Neural progenitor cell (in vitro differentiated cells): ENCODE results near the gene AFF3. TPM values are rescaled to one million over a fixed set of nuclear protein-coding genes. Genes with fewer than 3 reads are reported as not detected.

Experiments used
- DNase-seq: peaks from one replicate; pipeline ENCODE4 v3.0.0-alpha.2; 2016; ENCODE audit warnings: low spot score
- H2AFZ ChIP-seq: fragments of 200-600 bp; sonication (generic); replicated peaks from 2 replicates; pipeline ENCODE4 v1.6.1; 2016; ENCODE audit warnings: antibody characterized with exemption
- H3F3A ChIP-seq: fragments of 200-600 bp; sonication (generic); 2 replicates; pipeline ENCODE4 v1.6.1; 2016; ENCODE audit warnings: antibody characterized with exemption, low read depth
- H3K27ac ChIP-seq: fragments of 200-600 bp; sonication (generic); 2 replicates; pipeline ENCODE4 v1.5.1; 2016; ENCODE audit warnings: mild to moderate bottlenecking
- H3K27me3 ChIP-seq: fragments of 200-600 bp; sonication (generic); 2 replicates; pipeline ENCODE4 v1.6.1; 2016; ENCODE audit warnings: mild to moderate bottlenecking, moderate library complexity
- H3K36me3 ChIP-seq: fragments of 200-600 bp; sonication (generic); 2 replicates; pipeline ENCODE4 v1.5.1; 2016
- H3K4me1 ChIP-seq: fragments of 200-600 bp; sonication (generic); 2 replicates; pipeline ENCODE4 v1.6.1; 2016; ENCODE audit warnings: mixed run types
- H3K4me2 ChIP-seq: fragments of 200-600 bp; sonication (generic); 2 replicates; pipeline ENCODE4 v1.6.1; 2016
- H3K4me3 ChIP-seq: fragments of 200-600 bp; sonication (generic); 2 replicates; pipeline ENCODE4 v1.5.1; 2016
- H3K79me2 ChIP-seq: fragments of 200-600 bp; sonication (generic); 2 replicates; pipeline ENCODE4 v1.6.1; 2016; ENCODE audit warnings: low read depth
- H3K9ac ChIP-seq: fragments of 200-600 bp; sonication (generic); 2 replicates; pipeline ENCODE4 v1.6.1; 2016
- H3K9me3 ChIP-seq: fragments of 200-600 bp; sonication (generic); 2 replicates; pipeline ENCODE4 v1.5.1; 2016; ENCODE audit warnings: low read depth
- H4K20me1 ChIP-seq: fragments of 200-600 bp; sonication (generic); 2 replicates; pipeline ENCODE4 v1.6.1; 2016; ENCODE audit warnings: low read depth
- H3K27ac Mint-ChIP-seq: 3 replicates; pipeline ENCODE4 v1.8.0; 2021; ENCODE audit warnings: mixed read lengths
- H3K27me3 Mint-ChIP-seq: 2 replicates; pipeline ENCODE4 v1.8.0; 2022; ENCODE audit warnings: low read depth, mild to moderate bottlenecking, inconsistent platforms, moderate library complexity, mixed read lengths; ENCODE audit not compliant: insufficient read depth
- H3K36me3 Mint-ChIP-seq: 3 replicates; pipeline ENCODE4 v1.8.0; 2021; ENCODE audit warnings: mixed read lengths
- H3K4me1 Mint-ChIP-seq: 3 replicates; pipeline ENCODE4 v1.8.0; 2021; ENCODE audit warnings: mixed read lengths
- H3K4me3 Mint-ChIP-seq: 3 replicates; pipeline ENCODE4 v1.8.0; 2021; ENCODE audit warnings: mild to moderate bottlenecking, moderate library complexity, mixed read lengths
- H3K9me3 Mint-ChIP-seq: 3 replicates; pipeline ENCODE4 v1.8.0; 2020; ENCODE audit warnings: mixed read lengths
- EZH2 ChIP-seq: fragments of 200-600 bp; sonication (generic); IDR thresholded peaks from 2 replicates; pipeline ENCODE4 v1.6.1; 2017; ENCODE audit warnings: antibody characterized with exemption, mild to moderate bottlenecking, moderate library complexity
- EZH2phosphoT487 ChIP-seq: fragments of 200-600 bp; sonication (generic); IDR thresholded peaks from 2 replicates; pipeline ENCODE4 v1.6.1; 2017; ENCODE audit warnings: antibody characterized with exemption
- total RNA-seq: library from RNA; depleted of rRNA; stranded (reverse); fragments of >200 nt; gene quantifications from 2 replicates; pipeline ENCODE4 v1.2.3, GENCODE V29; 2015; ENCODE audit warnings: low replicate concordance
- TF ChIP-seq, protein P1 (sequence below): fragments of 200-600 bp; sonication (generic); IDR thresholded peaks from 2 replicates; pipeline ENCODE4 v1.5.1; 2017; ENCODE audit warnings: antibody characterized with exemption, mild to moderate bottlenecking

AFF3 gene
- total RNA-seq, 1 donor from 2014 or later = 0.26 TPM

DNA sequence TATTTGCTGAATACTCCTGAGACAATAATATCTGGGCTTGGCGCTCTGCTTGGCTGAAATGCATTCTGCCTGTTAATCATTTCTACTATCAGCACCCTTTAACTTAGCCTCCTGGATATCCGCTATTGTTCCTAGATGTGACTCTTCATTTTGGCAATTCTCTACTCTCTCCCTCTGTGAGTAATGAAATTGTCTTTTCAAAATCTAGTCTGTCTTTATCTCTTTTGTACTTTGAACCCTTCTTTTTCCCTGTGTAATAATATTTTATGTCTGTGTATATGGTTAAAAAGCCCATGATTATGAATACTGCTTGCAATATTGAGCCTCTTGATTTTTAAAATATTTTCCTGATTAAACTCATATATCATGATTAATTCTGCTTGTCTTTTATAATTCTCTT, 646.4 kb downstream of the AFF3 start:
- H3K27me3 Mint-ChIP-seq = peaks cover 5% of the 10 kb centered on the region
- H3K79me2 ChIP-seq = no peaks in the 10 kb centered on the region
- H3F3A ChIP-seq = no peaks in the 10 kb centered on the region
- H3K36me3 Mint-ChIP-seq = no peaks in the 10 kb centered on the region
- H3K9ac ChIP-seq = no peak overlapping the region
- H2AFZ ChIP-seq = no peak overlapping the region
- TF ChIP-seq EZH2 (no peak), EZH2phosphoT487 (no peak)
- TF ChIP-seq, protein P1, sequence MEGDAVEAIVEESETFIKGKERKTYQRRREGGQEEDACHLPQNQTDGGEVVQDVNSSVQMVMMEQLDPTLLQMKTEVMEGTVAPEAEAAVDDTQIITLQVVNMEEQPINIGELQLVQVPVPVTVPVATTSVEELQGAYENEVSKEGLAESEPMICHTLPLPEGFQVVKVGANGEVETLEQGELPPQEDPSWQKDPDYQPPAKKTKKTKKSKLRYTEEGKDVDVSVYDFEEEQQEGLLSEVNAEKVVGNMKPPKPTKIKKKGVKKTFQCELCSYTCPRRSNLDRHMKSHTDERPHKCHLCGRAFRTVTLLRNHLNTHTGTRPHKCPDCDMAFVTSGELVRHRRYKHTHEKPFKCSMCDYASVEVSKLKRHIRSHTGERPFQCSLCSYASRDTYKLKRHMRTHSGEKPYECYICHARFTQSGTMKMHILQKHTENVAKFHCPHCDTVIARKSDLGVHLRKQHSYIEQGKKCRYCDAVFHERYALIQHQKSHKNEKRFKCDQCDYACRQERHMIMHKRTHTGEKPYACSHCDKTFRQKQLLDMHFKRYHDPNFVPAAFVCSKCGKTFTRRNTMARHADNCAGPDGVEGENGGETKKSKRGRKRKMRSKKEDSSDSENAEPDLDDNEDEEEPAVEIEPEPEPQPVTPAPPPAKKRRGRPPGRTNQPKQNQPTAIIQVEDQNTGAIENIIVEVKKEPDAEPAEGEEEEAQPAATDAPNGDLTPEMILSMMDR = no peak
- no peaks in the 10 kb centered on the region for H3K4me1 ChIP-seq
- no peaks in the 10 kb centered on the region for H3K9me3 ChIP-seq
- H3K27ac ChIP-seq = no peak overlapping the region
- H3K27me3 ChIP-seq = peaks cover 9% of the 10 kb centered on the region
- H4K20me1 ChIP-seq = no peaks in the 10 kb centered on the region
- no peak overlapping the region for H3K4me3 ChIP-seq
- H3K4me1 Mint-ChIP-seq = peaks cover 11% of the 10 kb centered on the region
- H3K4me3 Mint-ChIP-seq = no peak overlapping the region
- H3K36me3 ChIP-seq = no peaks in the 10 kb centered on the region
- H3K4me2 ChIP-seq = no peak overlapping the region
- DNase-seq = no peak
- no peak overlapping the region for H3K27ac Mint-ChIP-seq
- no peaks in the 10 kb centered on the region for H3K9me3 Mint-ChIP-seq

Other genes with a start within 250 kb of the AFF3 start
- gene LONRF2, start 179.9 kb upstream of the AFF3 start, total RNA-seq = 0.34 and 0.37 TPM in 2 replicates